Nephron progenitor cell (in vitro differentiated cells): ENCODE measurements around the gene RXFP1.

ENCODE experiments used
- DNase-seq: peaks from one replicate; pipeline ENCODE4 v3.0.0; 2021
- H3K27ac Mint-ChIP-seq: 2 replicates; pipeline ENCODE4 v1.8.0; 2021; ENCODE audit warnings: mild to moderate bottlenecking, moderate library complexity, mixed read lengths
- H3K27me3 Mint-ChIP-seq: 2 replicates; pipeline ENCODE4 v1.8.0; 2021; ENCODE audit warnings: mild to moderate bottlenecking, low read depth, mixed read lengths; ENCODE audit not compliant: poor library complexity
- H3K36me3 Mint-ChIP-seq: 2 replicates; pipeline ENCODE4 v1.8.0; 2021; ENCODE audit warnings: low read depth, mixed read lengths
- H3K4me1 Mint-ChIP-seq: 2 replicates; pipeline ENCODE4 v1.8.0; 2021; ENCODE audit warnings: mixed read lengths
- H3K4me3 Mint-ChIP-seq: 2 replicates; pipeline ENCODE4 v1.8.0; 2021; ENCODE audit warnings: mild to moderate bottlenecking, moderate library complexity, mixed read lengths
- H3K9me3 Mint-ChIP-seq: 2 replicates; pipeline ENCODE4 v1.8.0; 2021; ENCODE audit warnings: mild to moderate bottlenecking, moderate library complexity, mixed read lengths
- CTCF ChIP-seq: fragments of 200-600 bp; sonication (generic); IDR thresholded peaks from 2 replicates; pipeline ENCODE4 v1.5.0; 2021; ENCODE audit warnings: antibody characterized with exemption

RXFP1 gene

GRCh38 chr4:158496030-158496741 is 25.5 kb upstream of the RXFP1 start:
- Mint-ChIP-seq H3K4me1 (no peaks in the 10 kb centered on the region), H3K4me3 (no peak overlapping the region), H3K9me3 (peaks cover 6% of the 10 kb centered on the region), H3K36me3 (no peaks in the 10 kb centered on the region), H3K27me3 (no peaks in the 10 kb centered on the region), H3K27ac (no peak overlapping the region)
- peak; percentile 63 for DNase-seq
- TF ChIP-seq CTCF, result peak; percentile 65

- H3K36me3 Mint-ChIP-seq, result no peaks in the 10 kb centered on the region
- no peak for TF ChIP-seq CTCF
- H3K27me3 Mint-ChIP-seq, result no peaks in the 10 kb centered on the region
- no peak for DNase-seq
- no peak overlapping the region for H3K4me3 Mint-ChIP-seq
- H3K4me1 Mint-ChIP-seq, result no peaks in the 10 kb centered on the region
- H3K27ac Mint-ChIP-seq, result no peak overlapping the region
- peaks cover 11% of the 10 kb centered on the region for H3K9me3 Mint-ChIP-seq
These were observed 21.6 kb upstream of the RXFP1 start for GRCh38 chr4:158500054-158500453.

GRCh38 chr4:158513256-158513655 is 8.4 kb upstream of the RXFP1 start:
- no peak for DNase-seq

DNA sequence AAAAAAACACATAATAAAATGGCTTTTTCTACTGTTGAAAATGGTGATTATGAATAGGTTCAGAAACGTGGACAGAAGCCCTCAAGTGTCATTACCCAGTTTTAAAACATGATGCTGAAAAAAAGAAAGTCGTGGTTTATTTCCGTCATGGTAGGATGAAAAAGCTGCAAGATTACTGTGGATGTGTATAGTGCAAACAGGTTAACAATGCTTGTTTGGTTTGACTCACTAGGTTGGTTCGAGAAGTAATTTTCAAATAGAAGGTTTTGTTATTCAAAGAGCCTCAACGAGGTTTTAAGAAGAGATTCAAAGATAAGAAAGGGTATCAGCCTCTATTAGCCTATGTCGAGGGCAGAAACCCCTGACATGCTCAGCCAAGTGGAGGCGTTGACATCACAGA is 2.5 kb upstream of the RXFP1 start:
- Mint-ChIP-seq H3K36me3 (no peaks in the 10 kb centered on the region), H3K4me3 (no peak overlapping the region), H3K27ac (no peak overlapping the region), H3K9me3 (no peaks in the 10 kb centered on the region), H3K4me1 (no peaks in the 10 kb centered on the region), H3K27me3 (no peaks in the 10 kb centered on the region)
- no peak for DNase-seq
- TF ChIP-seq CTCF, result no peak

More at GRCh38 chr4:158513256-158513655, 8.4 kb upstream of the RXFP1 start:
- Mint-ChIP-seq H3K27ac (no peak overlapping the region), H3K4me3 (no peak overlapping the region), H3K27me3 (no peaks in the 10 kb centered on the region), H3K9me3 (no peaks in the 10 kb centered on the region), H3K36me3 (no peaks in the 10 kb centered on the region), H3K4me1 (no peaks in the 10 kb centered on the region)
- no peak for TF ChIP-seq CTCF

GRCh38 chr4:158523990-158524535 is 2.4 kb downstream of the RXFP1 start:
- no peaks in the 10 kb centered on the region for H3K4me1 Mint-ChIP-seq
- H3K36me3 Mint-ChIP-seq, result no peaks in the 10 kb centered on the region
- H3K9me3 Mint-ChIP-seq, result no peaks in the 10 kb centered on the region
- no peak overlapping the region for H3K4me3 Mint-ChIP-seq
- no peak for DNase-seq
- no peak for TF ChIP-seq CTCF
- H3K27ac Mint-ChIP-seq, result no peak overlapping the region
- H3K27me3 Mint-ChIP-seq, result no peaks in the 10 kb centered on the region

- H3K36me3 Mint-ChIP-seq, result no peaks in the 10 kb centered on the region
- no peaks in the 10 kb centered on the region for H3K9me3 Mint-ChIP-seq
- H3K27me3 Mint-ChIP-seq, result no peaks in the 10 kb centered on the region
These were observed 5.8 kb downstream of the RXFP1 start for GRCh38 chr4:158527516-158527915.

More at GRCh38 chr4:158527516-158527915, 5.8 kb downstream of the RXFP1 start:
- no peak overlapping the region for H3K4me3 Mint-ChIP-seq
- no peak for TF ChIP-seq CTCF
- peaks cover 9% of the 10 kb centered on the region for H3K4me1 Mint-ChIP-seq
- DNase-seq, result no peak
- no peak overlapping the region for H3K27ac Mint-ChIP-seq
